ENCODE measurements around the gene KIAA1755.

The KIAA1755 gene

DNA sequence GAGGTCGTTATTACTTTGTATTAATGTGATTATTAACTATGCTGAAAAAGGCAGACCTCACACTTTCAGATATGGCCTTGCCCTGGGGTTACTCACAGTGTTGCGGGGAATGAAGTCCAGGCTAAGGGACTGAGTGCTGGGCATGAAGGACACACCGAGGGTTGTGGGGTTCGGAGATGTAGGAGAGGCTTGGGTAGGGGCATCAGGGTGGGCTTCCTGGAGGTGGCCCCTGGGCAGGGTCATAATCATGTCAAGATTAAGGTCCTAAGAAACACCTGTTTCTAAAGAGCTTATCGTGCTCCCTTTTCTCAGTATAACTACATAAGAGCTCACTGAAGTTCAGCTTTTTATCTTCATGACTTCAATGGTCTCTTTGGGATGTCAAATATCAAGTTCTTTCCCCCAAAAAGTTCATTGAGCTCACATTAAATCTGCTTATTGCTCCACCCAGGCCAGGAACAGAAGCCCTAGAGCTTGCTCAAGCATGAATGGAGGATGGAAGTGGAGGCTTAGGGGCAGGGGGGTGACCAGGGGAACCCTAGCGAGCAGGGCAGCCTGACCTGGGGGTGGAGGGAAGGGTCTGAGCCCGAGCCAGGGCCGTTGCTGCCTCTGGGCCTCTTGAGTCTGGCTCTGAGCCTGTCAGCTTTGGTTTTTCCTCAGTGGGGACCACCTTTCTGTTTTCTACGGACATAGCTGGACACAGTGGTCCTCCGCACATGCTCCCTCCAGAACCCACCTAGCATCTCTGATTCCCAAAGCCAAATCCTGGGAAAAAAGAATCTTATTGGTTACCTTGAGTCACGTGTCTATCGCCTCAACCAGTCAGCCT lies 58.2 kb downstream of the KIAA1755 start:
- no peak for DNase-seq

DNA sequence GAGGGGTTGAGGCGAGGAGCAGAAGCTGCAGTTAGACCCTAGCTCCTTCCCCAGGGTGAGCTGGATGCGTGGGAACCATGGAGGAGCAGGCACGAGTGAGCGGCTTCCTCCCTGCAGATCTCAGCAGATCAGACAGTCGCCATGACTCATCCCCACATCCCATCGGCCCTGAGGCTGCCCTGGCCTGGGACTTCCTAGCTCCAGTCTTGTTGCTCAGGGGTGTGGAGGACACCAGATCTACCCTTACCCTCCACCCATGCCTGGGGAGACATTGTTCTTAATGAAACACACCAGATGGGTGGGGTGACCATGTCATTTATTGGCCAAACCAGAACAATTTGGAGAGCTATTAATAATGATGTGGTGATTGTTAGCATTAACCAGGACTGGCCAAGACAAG lies 59.2 kb downstream of the KIAA1755 start:
- no peak for DNase-seq

DNA sequence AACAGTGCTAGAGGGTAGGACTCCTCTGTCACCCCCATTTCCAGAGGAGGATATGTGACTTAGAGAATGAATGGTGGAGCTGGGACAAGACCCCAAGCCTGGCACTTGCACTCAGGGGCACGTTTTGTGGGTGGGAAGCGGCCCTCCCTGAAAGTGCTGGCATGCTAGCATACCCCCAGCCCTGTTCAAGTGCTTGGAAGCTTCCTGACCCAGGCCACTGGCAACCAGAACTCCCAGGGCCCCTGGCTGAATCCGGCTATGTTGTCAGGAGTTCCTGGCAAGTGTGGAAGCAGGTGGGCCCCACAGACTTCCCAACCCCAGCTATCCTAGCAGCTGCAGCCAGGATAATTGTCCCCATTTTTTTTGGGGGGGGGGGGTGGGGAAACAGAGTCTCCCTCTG lies 59.9 kb downstream of the KIAA1755 start:
- no peak for DNase-seq

DNA sequence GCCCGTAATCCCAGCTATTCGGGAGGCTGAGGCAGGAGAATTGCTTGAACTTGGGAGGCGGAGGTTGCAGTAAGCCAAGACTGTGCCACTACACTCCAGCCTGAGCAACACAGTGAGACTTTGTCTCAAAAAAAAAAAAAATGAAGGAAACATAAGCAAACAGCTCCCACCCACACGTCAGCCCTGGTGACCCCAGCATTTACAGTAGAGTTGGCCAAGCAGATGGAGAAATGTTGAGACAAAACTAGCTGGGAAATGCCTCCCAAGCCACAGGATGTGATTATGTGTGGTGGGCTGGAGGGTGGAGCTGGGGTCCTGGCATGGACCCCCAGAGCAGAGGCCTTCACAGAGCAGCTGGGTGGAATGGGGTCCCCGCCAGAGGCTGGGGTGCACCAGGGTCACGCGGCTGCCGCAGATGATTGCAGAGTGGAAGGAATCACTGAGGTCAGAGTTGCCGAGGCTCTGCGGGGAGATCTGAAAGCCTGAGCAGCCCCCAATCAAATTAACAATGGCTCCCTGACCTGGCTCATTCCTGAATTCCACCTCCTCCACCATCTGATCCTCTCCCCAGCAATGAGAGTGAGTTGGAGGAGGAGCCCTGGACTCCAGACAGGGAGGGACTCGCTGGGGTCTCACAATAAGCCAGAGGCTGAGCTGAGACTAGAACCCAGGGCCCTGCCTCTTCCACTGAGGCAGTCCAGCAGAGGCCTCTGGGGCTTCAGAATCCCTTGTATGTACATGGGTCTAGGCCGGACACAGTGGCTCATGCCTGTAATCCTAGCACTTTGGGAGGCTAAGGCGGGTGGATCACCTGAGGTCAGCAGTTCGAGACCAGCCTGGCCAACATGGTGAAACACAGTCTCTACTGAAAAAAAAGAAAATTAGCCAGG lies 60.8 kb downstream of the KIAA1755 start:
- DNase-seq: no peak

DNA sequence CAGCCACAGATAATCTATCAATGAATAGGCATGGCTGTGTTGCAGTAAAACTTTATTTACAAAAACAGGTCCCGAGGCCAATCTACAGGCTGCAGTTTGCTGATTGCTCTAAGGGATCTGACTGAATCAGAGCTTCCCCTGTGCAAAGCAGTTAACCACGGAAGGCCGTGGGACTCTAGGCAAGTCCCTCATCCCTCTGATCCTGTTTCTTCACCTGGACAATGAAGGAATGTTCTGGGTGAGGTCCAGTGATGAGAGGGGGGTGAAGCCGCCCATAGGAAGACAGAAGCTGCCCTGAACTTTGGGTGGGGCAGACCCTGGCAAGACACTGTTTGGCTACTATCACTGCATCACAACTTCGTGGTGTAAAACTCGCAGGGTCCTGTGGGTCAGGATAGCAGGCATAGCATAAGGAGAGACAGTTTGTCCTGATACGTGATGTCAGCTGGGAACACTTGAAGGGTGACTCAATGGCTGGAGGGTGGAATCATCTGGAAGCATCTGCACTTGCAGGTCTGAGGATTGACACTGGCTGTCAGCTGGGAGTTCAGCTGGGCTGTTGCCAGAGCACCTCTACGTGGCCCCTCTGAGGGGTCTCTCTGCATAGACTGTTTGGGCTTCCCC lies 62.2 kb downstream of the KIAA1755 start:
- DNase-seq: no peak

DNA sequence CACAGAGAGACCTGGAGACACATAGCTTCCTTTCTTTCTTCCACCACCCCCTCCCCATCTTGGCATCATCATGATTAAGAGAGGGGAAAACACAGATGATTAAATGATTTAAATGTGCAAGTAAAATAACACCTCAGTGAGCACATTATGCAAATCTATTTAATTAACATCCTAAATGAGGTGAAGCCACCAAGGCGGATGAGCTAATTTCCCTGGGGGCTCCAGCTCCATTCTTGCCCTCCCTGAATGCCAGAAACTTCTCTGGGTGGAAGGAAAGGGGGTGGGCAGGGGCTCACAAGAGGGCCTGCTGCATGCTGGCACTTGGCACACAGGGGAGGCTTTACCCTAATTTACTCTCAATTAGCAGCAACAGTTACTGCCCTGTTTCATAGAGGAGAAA lies 62.9 kb downstream of the KIAA1755 start:
- DNase-seq: no peak

DNA sequence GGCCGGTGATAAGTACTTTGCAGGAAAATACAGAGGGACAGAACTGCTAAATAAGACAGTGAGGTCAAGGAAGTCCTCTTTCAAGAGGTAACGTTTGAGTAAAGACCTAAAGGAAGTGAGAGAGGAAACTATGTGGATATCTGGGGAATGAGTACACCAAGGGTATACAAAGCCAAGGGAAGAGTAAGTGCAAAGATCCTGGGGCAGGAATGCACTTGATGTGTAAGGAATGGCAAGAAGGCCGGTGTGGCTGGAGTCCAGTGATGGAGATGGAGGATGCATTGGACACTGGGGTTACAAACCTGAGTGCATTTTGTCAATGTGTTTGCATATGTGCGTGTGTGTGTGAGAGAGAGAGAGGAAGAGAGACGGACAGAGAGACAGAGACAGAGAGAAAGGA lies 63.3 kb downstream of the KIAA1755 start:
- no peak for DNase-seq

DNA sequence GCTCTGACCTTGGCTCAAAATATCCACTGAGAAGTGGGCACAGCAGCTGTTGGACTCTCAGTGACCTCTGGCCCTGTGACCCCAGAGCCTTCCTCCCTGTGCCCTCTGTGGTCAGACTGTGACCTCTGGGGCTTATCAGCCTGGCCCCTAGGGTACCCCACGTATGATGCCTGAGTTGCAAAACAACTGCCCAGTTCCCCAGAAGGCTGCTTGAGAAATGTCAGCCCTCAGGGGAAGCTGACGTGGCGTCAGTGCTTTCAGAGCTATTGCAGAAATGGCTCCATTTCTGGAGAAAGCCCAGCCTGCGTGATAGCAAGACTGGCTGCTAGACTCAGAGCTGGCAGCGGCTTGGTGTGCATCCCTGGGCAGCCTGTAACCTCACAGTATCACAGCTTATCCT lies 63.9 kb downstream of the KIAA1755 start:
- DNase-seq: no peak

DNA sequence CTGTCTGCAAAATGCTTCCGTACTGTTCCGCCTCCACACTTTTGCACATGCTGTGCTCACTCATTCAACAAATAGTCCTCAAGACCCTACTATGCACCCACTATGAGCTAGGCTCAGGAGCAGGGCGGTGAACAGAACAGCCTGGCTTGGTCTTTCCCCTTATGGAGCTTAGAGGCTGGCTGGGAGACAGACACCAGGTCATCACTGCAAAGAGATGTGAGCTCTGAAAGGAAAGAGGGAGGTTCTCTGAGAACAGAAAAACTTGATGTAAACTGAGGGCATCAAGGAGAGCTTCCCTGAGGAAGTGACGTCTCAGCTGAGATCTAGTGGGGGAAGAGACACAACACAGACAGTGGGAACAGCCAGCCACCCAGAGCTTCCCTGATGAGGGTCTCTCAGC lies 64.5 kb downstream of the KIAA1755 start:
- DNase-seq: no peak

DNA sequence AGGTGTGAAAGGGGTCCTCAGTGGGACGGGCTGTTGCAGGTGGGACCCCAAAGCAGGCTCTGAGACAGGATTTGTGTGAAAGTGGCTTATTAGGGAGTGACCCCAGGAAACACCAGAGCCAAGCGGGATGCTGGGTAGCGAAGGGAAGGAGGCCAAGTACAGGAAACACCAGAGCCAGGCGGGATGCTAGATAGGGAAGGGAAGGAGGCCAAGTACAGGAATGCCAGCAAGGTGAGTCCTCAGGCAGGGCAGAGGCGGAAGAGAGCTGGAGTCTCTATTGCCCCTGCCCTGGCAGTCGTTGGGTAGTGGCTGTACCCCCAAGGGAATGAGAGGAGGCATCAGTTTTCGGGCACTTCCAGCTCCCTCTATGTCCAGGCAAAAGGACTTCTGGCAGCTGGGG lies 65.0 kb downstream of the KIAA1755 start:
- DNase-seq: no peak

DNA sequence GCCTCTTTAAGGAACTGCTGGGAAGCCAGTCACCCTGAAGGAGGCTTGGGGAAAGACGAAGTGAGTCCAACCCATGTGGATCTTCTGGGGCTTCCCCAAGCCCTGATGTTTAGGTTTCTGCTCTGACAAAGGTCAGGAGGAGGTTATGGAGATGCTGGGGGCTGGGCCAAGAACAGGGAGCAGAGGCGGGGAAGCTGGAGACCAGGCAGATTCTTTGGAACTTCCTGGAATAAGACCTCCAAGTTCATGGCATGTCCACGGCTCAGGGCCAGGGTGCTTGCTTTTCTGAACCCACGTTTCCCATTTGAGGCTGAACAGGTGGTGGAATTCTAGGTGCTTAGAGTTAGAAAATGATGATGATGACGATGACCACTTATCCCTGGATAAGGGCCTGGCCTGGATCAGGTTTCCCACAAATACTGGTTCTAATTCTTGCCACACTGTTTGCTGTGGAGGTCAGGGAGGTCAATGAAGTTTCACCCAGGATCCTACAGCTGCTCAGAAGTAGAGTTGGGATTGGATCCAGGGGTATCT lies 65.5 kb downstream of the KIAA1755 start:
- no peak for DNase-seq

DNA sequence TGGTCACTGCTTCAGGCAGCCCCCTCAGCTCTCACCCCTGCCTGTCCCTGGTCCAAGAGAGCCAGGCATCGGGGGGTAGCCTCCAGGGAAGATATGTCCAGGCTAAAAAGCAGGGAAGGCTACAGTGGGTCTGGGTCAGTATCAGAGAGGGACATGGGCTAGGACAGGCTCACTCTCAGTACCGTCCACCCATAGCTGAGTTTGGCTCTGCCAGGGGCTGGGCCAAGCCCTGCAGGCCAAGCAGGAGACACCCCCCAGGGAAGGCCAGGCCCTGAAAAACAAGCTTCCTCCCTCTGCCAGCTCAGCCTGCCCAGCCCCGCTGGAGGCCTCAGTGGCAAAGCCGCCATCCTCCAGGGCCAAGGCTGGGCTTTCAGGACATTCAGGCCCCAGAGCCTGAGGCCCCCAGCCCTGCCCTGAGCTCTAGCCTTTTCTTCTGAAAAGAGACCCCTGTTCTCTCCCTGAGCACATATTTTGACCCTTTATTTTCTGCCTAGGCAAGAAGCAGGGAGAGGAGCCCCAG lies 66.9 kb downstream of the KIAA1755 start:
- no peak for DNase-seq

DNA sequence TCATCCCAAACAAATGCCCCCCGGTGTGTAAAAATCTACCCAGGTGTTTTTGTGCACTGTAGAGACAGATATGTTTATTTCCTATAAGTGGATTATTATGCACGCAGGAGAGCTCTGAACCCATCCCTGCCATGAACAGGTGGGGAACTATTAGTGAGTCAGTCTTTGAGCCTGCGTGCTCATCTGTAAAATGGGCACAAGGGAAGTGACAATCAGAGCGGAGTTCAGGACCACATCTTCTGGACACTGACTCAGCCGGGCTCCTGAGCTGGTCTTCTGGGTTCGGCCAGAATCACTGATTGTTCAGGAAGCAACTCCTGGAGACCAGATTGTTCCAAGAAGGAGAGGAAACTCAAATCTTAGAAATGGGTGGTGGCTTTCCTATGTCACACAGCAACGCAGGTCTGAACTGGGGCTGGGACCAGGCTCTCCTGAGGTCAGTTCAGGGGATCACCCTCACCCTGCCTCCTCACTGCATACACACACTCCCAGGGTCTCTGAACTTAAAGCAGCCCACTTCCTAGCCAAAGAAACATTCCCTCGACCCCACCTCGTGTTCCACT lies 68.1 kb downstream of the KIAA1755 start:
- no peak for DNase-seq

DNA sequence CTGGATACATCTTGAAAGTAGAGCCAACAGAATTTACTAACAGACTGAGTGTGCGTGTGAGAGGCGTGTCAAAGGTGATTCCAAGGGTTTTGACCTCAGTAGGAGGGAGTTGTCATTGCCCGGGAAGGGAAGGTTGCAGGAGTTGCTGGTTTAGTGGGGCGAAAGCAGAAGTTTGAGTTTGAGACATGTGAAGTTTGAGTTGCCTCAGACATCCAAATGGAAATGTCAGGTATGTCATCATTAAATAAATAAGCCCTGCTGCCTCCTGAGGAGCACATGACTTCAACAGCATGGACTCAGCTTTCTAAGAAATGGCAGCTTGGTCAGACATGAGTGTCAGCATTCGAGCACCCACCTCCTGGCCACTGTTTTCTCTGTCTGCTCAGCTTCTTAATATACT lies 68.9 kb downstream of the KIAA1755 start:
- no peak for DNase-seq

DNA sequence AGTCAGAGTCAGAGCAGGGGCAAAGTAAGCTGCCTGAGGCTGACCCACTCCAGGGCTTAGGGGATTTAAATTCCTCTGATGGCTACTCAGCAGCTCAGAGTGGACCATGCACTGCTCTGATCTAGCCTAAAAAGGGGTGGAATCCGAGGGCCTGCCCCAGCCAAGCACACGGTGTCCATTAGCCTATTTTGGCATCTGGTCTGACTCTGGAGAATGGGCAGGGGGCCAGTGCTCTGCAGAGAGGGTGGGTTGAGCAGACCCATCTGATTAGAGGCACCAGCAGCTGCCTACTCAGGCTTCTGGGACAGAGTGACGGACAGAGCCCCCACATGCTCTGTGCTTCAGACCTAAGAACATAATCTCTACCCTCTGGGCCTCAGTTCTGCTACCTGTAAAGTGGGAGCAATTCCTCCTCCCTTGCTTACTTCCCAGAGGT lies 69.6 kb downstream of the KIAA1755 start:
- DNase-seq: no peak

DNA sequence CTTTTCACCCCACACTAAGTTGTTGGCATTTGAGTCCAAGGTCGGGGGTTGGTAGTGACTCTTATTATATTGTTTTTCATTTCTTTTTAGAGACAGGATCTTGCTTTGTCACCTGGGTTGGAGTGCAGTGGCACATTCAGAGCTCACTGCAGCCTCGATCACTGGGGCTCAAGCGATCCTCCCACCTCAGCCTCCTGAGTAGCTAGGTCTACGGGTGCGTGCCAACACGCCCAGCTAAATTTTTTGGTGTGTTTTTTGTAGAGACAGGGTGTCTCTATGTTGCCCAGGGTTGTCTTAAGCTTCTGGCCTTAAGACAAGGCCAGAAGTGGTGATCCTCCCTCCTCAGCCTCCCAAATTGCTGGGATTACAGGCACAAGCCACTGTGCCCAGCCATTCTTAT lies 70.4 kb downstream of the KIAA1755 start:
- no peak for DNase-seq

DNA sequence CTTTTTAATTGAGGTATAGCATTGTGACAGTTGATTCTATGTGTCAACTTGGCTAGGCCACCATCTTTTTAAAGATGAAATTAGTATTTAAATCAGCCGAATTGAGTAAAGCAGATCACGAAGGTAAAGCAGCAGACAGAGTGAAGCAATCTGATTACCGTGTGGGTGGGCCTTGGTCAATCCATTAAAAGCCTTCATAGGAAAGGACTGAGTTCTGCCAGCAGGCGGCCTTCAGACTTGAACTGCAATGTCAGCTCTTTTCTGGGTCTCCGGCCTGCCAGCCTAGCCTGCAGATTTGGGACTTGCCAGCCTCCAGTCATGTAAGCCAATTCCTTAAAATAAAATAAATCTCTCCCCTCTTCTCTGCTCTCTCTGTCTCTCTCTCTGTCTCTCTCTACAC lies 73.0 kb downstream of the KIAA1755 start:
- no peak for DNase-seq

DNA sequence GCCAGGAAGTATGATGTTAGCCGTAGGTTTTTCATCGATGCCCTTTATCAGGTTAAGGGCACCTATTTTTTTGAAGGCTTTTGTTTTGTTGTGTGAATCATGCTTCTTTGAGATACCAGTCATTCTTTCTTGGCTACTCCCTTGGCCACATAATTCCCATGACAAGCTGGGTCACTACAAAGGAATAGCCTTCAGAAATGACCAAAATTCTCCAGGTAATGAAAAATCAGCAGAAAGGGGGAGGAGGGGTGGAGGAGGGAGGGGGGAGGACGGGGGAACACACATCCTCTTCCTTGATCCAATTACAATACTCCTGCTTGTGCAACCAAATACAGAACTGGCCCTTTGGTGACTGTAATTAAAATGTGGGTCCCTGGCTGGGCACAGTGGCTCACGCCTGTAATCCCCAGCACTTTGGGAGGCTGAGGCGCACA lies 73.7 kb downstream of the KIAA1755 start:
- no peak for DNase-seq

DNA sequence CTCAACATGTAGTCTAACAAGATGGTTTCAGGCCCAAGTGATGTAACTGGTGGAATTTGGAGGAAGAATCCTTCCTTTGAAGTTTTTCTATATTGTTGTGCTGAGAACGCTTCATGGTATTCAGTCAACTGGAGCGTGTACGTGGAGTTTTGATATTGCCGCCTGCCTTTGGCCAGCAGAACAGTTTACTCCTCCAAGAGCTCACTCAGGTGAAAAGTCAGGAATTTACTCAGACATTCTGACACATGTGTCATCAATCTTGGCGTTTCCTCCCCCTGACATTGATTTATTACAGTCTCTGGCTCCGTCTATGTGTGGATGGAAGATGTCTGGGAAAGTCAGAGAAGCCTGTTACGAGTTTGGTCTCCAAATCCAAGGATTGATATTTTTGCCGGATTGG lies 76.4 kb downstream of the KIAA1755 start:
- DNase-seq: no peak

DNA sequence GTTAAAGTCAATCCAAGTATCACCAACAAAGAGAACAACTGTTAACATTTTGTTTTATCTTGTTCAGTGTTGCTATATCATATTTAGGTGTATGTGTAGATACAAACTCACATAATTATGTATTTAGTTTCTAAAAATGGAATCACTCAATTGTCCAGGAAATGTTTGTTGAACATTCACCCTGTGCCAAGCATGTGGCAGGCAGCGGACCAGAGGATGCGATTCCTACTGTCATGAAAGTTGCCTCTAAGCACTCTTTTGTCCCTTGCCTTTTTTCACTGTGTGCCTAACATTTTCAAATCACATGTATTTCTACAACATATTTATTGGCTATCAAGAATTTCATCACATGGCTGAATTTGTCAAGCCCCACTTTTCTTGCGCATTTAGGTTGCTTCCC lies 78.6 kb downstream of the KIAA1755 start:
- no peak for DNase-seq

DNA sequence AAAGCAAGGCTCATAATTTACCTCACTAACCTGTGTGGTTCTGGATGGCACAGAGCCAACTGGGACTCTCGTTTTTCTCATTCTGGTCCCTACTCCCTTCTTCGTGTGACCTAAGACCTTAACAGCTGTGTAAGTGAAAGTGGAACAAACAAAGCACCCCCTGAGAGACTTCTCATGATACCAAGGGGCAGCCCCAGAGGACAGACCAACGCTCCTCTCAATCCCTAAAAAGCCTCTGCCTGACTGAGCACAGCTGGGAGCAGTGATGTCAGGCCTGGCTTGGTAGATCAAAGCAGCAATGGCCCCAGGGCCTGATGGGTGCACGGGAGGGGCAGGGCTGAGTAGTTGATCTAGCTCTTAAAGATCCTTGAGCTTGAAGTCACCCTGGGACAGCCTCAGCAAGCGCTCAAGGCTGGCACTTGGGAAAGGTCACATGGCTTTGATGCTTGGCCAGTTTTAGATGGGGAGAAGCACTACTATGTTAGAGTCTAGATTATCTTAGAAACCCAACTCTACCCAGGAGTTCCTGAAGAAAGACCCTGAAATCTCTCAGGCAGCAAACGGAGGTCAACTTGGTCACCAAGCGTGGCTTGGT lies 79.2 kb downstream of the KIAA1755 start:
- DNase-seq: no peak

DNA sequence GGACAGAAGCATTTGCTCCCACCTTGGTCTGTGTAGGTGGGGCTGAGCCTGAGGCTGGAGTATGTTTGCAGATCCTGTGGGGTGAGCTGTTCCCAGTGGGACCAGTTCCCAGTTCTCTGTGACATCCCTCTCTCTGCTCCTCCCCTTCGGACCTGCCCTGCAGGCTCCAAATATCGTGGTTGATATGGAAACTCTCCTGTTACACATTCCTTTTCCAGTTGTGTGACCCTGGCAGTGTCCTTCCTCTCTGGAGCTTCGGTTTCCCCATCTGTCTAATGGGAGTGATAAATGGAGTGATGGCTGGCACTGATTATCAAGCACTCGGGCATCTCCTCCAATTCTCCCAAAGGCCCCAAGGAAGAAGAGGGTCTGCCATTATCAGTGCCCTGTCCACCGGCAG lies 79.8 kb downstream of the KIAA1755 start:
- no peak for DNase-seq

All from C1 segment of cervical spinal cord (tissue), 14 donors.